Eye (tissue), 1 donor: ENCODE results near the gene KRTAP5-10.
"Not testable (repeated sequence)": the region's sequence is repeated elsewhere in the genome, so short reads cannot be mapped to it uniquely, and the experiment has no call there.

Experiments used
- DNase-seq: peaks from one replicate; pipeline ENCODE4 v3.0.0-alpha.2; 2015

Gene KRTAP5-10

DNA sequence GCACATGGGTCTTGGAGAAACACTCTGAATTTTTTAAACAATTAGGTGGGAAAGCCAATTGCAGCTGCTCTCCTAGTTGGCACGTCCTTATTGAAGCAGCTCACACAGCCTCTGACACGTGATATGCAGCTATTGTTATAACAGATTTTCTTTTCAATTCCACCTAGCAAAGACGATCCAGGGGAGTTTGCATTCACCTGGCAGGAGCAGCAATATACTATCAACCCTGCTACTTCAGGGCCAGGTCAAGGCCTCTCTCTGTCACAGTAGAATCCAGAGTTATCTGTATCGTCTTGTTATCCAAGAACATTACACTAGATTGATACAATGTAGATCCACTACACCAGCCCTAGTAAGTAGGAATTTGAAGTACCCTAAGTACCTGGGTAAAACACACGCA lies 9.1 kb downstream of the KRTAP5-10 start:
- no peak for DNase-seq

DNA sequence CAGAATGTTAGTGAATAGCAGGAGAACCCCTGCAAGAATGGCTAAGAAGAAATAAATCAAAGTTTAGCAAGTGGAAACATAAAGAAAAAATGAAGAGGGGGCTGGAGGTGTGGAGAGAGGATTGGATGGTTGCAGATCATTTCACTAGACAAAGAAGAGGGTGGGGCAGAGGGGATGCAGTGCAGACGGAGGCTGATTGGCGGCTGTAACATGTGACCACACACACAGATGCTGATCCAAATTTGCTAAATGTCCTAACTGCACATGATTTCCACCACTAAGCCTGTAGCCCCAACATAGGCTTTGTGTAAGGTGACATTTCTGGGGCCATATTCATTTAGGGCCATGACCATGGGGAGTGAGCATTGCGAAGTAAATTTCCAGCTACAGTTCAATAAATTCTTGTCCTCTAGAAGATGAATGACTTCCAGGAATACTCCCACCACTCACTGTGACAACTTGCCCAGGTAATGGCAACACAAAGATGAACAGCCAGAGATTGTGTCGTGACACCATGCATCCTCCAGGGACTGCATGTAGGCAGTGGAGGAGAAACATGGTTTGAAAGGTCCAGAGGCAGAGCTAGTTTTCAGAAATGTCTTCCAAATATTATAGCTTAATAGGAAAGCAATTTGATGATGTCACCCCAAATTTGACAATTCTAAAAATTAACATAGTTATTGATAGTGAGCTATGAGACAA lies 10.5 kb downstream of the KRTAP5-10 start:
- peak; percentile 42 for DNase-seq

DNA sequence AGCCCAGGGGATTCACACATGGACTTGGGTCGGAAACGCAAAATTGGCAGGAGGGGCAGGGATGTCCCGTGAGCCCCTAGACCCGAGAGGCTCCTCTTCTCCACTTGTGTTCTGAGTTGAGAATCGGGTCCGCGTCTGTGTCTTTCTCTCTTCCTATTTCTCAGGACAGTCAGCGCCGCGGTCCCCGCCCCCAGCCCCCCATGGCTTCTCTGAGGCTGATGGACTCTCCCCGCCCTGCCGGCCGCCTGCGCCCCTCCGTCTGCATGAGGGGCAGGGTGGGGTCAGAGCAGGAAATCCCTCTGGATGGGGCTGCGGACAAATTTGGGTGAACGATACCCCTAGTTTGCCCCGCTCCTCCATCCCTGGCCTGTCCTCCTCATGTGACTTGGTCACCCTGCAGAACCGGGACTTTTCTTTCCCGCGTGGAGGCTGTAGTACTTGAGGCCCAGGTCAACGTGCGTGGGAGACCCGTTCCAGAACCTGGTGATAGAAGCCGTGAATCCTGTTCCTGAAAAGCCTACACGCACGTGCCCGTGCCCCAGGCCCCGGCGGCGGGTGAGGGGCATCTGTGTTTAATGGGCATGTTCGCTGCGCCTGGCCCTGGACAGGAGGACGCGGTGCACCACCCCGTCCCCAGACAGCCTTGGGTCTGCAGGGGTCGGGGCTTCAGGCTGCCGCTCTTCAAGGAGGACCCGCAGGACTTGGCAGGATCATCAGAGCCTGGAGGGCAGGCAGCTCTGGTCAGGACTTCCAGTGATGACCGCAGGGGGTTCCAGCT lies 11.5 kb downstream of the KRTAP5-10 start:
- DNase-seq: not testable (repeated sequence)

DNA sequence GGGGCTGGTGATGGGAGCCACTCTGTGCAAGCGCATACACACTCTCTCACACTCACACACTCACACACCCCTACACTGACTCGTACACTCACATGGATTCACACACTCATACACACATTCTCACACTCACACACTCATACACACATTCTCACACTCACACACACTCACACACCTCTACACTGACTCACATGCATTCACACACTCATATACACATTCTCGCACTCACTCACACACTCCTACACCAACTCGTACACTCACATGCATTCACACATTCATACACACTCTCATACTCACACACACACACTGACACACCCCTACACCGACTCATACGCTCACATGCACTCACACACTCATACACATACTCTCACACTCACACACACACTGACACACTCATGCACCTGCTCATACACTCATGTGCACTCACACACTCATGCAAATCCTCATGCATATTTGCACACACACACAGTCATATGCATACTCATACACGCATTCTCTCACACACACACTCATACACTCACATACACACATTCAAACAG lies 12.2 kb downstream of the KRTAP5-10 start:
- DNase-seq: no peak

DNA sequence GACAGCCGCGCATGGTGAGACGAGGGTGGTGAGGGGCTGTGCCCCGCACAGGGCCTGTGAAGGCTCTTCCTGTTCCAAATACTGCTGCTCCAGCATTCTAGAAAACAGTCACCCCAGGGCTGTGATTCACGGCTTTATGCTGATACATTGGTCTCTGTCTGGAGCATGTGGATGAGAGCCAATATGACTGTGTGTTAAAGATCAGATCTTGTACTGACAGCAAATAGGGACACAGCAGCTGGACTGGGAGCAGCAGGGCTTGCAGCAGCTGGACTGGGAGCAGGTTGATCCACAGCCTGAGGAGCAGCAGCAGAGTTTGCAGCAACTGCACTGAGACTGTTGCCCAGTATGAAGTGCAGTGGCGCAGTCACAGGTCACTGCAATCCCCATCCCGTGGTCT lies 14.2 kb downstream of the KRTAP5-10 start:
- not testable (repeated sequence) for DNase-seq

DNA sequence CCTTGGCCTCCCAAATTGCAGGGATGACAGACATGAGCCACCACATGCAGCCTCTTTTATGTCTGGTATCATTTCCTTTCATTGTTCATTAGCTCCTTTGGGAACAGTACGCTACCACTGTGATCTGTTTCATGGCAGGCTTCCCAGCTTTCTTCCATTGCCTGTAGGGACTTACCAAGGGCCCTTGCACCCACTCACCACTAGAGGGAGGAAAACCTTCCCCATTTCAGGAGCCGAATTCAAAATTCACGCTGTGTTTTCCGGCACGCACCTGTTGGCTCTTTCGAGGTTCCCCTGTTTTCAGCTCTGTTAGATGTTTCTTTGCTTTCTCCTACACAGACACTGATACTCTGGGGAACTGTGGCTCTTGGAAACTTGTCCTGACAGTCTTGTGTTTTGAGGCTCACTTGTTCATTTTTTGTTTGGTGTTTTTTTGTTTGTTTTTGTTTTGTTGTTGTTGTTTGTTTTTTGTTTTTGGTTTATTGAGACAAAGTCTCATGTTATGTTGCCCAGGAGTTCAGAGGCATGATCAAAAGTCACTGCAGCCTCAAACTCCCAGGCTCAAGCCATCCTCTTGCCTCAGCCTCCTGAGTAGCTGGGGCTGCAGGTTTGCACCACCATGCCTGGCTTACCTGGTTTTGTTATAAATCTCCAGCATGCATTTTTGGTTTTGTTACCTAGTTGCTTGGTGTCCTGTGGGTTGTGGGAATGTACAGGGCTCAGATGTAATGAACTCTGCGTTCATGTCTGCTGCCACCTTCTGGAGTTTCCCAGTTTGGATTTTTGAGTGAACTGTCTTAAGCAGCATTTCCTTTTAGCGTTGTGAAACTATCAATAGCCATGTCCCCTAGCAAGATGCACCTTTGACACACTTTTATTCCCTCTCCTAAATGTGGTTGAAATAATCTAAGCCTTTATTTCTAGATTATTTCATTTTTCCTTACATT lies 15.0 kb downstream of the KRTAP5-10 start:
- peak; percentile 77 for DNase-seq

- DNase-seq: no peak
These were observed 16.5 kb downstream of the KRTAP5-10 start for GRCh38 chr11:71581826-71582225.

DNA sequence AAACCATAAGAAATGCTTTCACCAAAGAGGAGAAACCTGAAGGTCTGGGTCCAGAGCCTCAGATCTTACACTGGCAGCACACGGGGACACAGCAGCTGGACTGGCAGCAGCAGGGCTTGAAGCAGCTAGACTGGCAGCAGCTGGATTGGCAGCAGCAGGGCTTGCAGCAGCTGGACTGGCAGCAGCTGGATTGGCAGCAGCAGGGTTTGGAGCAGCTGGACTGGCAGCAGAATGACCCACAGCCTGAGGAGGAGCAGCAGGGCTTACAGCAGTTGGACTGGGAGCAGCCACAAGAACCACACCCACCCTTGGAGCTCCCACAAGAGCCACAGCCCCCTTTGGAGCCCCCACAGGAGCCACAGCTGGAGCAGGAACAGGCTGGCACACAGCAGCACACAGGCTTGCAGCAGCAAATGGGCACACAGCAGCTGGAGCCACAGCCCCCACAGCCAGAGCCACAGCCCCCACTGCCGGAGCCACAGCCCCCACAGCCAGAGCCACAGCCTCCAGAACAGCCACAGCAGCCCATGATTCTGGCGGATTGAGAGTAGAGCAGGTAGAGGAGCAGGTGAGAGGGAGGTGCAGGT lies 17.0 kb downstream of the KRTAP5-10 start, which contains the start of gene KRTAP5-11:
KRTAP5-11 (minus strand) TSS at position 567 of the 587 bp plus-strand sequence; CDS start at position 529, 38 bp downstream.
- DNase-seq: no peak

DNA sequence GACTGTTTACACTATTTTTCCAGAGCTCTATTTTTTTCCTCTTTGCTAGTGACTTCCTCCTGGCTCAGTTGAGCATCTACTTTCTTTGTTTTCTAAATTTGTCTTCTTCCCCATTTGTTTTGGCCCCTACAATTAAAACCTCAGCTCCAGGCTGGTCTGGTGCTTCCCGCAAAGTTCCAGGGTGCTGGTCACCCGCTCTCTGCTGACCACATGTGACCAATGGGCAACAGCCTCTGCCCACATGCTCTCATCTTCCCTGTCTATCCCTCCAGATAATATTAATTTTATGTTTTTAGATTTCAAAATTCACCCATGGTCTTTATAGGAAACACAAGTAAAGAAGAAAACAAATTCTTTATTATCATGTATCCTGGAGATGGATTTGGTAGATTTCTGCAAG lies 17.6 kb downstream of the KRTAP5-10 start:
- not testable (repeated sequence) for DNase-seq

GRCh38 chr11:71585673-71586072 lies 20.3 kb downstream of the KRTAP5-10 start:
- not testable (repeated sequence) for DNase-seq

DNA sequence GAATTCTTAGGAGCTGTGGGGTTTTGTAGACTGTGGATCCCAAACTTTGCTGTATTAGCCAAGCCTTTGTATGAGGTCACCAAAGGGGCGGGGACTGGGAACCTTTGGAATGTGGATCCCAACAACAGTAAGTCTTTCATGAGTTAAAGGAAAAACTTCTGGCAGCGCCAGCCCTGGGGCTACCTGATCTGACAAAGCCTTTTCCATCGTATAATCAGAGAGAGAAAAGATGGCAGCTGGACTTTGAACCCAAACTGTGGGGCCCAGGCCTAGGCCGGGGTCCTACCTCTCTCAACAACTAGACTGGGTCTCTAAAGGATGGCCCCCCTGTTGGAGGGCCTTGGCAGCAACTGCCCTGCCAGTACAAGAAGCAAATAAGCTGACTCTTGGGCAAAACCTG lies 23.0 kb downstream of the KRTAP5-10 start:
- not testable (repeated sequence) for DNase-seq

- DNase-seq: not testable (repeated sequence)
These were observed 23.6 kb downstream of the KRTAP5-10 start for GRCh38 chr11:71588822-71589545.

DNA sequence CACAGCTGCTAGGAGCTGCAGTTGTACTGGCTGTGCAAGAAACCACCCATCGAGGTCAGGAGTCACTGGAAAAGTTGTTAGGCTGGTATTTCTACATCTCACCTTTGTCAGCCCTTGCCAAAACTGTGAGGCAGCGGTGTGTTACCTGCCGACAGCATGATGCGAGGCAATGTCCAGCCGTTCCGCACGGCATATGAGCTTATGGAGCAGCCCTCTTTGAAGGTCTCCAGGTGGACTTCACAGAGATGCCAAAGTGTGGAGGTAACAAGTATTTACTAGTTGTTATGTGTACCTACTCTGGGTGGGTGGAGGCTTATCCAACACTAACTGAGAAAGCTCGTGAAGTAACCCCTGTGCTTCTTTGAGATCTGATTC lies 24.2 kb downstream of the KRTAP5-10 start:
- DNase-seq: not testable (repeated sequence)

GRCh38 chr11:71603221-71603620 lies 37.9 kb downstream of the KRTAP5-10 start:
- not testable (repeated sequence) for DNase-seq

DNA sequence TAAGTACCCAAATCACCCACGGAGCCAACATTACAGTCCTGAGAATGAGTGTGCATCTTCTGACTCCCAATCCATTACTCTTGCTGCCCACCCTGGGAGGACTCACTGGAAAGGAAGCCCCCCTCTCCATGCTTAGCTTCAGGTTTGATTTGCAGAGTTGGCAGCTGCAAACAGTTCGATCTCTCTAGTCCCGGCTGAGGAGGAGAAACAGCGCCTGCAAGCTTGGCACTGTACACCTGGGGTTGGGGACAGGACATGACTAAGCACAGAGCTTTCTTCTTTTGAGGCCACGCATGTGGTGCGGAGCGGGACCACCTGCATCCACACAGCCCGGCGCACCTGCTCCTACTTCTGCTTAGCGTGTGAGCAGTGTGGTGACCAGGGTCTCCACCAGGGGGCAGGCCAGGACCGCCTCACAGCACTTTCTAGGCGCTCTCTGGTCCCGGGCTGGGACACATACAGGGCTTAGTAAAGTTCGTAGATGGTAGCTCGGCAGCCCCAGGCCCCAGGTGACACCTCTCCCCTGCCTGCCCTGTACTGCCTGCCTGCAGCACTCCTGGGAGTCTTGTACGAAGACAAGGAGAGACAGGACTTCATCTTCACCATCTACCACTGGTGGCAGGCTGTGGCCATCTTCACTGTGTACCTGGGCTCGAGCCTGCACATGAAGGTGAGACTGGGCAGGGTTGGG lies 39.6 kb downstream of the KRTAP5-10 start:
- not testable (repeated sequence) for DNase-seq

GRCh38 chr11:71606853-71607519 lies 41.6 kb downstream of the KRTAP5-10 start:
- not testable (repeated sequence) for DNase-seq

GRCh38 chr11:71607520-71608216 lies 42.3 kb downstream of the KRTAP5-10 start:
- peak; percentile 30 for DNase-seq

GRCh38 chr11:71608272-71608671 lies 42.9 kb downstream of the KRTAP5-10 start:
- DNase-seq: not testable (repeated sequence)

DNA sequence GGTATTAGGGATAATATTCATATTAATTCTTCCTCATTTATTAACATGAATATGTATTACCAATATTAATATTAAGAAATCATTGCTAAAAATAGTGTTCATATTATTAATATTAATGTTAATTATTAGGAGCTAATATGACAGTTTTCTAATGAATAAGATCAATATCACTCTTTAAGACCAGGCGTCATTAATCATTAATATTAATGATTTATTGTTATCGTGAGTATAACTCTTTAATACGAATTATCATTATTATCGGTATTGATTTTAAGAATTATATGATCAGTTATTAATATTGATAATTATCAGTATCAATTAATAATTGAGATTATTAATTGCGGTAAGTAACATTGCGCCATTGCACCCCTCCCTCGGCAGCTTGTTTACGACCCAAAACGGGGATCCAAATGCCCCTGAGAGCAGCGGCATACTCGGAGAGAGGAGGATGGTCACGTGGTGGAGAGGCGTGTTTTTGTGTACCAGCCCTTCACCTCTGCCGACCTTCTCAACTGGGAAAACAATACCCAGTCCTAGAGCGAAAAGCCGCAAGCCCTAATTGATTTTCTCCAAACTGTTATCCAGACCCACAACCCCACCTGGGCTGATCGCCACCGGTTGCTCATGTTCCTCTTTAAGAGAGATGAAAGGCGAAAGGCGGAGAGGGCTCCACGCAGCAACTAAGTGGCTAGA lies 46.0 kb downstream of the KRTAP5-10 start:
- not testable (repeated sequence) for DNase-seq
